HL-60/S4 (cell line): ENCODE results near the gene NFATC2.
"Not testable (repeated sequence)": the region's sequence is repeated elsewhere in the genome, so short reads cannot be mapped to it uniquely, and the experiment has no call there.

ENCODE experiments used
- in situ Hi-C: fragments of 300-500 bp; cut with MboI; formaldehyde crosslinking; loops from 2 replicates; pipeline ENCODE4 v1.14.3; 2022; ENCODE audit warnings: low sequenced_read_pairs

Gene NFATC2

GRCh38 chr20:51569815-51570738, 27.6 kb upstream of the NFATC2 start:
- in situ Hi-C loops = no loop called here

- in situ Hi-C loops = not testable (repeated sequence)
Observed at GRCh38 chr20:51568533-51568932, 26.0 kb upstream of the NFATC2 start.

DNA sequence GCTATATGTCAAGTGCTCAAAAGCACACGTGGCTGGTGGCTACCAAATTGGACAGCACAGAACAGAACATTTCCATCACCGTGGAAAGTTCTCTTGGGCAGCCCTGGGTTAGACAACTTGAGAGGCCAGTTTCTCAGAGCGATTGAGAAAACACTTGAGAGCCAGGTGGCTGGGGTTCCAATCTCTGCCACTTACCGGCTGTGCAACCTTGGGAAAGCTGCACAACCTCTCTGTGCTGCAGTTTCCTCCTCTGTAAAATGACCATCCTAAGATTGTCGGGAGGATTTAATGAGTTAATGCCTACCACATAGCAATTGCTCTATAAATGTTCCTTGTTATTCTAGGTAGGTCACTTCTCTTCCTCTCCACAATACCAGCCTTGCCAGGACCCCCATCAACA, 25.1 kb upstream of the NFATC2 start:
- in situ Hi-C loops = no loop called here

- in situ Hi-C loops = no loop called here
Observed at GRCh38 chr20:51566594-51566993, 24.1 kb upstream of the NFATC2 start.

DNA sequence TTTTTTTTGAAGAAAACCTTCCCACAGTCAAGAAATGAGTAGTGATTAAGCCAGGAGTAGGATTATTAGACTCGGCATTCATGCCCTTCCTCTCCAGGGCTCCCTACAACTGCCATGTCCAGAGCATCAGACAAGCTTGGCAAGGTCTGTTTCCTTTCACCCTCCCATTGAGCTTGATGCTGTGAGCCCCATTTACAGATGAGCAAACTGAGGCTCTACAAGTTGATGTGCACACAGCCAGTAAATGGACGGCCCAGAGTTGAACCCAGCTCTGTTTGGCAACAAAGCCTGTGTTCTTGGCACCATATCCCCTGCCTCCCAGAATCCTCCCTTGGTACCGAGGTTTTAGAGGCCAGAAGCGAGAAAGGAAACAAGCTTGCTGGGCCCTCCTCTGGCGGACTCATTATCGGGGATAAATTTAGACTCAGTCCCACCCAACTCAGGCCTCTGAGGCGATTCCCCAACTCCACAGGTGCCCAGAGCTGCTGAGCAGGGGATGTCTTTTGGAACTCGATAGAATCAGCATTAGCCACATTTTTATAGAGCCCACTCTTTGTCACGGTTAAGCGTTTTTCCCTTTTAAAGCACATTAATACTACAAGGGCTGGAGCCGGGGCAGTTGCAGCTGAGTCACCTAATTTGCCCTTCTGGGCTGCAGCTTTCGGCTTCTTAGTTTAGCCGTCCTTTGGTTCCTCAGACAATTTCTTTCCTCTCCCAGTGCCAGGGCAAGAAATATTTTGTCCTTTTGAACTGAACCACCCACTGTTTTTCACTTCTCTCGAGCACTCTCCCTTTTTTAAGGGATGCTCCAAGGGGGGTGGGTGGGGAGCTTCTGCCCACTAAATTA, 23.0 kb upstream of the NFATC2 start:
- in situ Hi-C loops = no loop called here

DNA sequence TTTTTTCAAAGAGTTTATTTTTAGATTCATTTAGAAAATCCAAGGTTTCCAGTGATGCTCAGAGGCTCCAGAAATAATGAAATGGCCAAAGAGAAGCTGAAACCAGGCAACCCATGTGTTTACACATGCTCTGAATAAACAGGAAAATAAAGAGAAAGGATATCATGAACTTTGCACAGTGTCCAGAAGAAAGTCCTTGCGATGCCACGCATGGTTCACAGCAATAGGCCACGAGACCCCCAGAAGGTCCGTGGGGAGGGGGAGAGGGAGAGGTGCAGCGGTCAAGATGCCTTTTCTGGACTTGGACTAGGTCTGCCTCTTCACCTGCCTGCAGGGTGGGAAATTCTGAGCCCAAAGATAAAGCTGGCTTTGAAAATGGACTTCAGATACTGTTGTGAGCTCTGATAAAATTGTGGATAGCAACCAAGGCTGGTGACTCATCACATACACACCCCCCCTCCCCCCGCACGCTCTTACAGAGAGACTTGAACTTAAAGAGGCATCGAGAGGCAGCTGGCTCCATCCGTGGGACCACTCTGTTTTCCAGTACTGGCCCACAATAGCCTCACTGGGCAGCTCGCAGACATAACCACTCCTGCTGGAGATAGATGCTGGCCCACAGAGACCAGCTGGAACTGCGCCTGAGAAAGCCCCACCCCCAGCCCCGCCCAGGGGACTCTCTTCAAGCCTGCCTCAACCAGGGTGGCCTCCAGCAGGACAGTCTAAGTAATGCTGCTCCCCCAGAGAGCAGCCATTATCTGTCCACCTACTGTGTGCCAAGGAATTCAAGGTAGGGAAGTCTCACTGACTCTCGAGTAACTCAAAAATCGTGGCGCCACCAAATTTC, 21.2 kb upstream of the NFATC2 start:
- in situ Hi-C loops = no loop called here

DNA sequence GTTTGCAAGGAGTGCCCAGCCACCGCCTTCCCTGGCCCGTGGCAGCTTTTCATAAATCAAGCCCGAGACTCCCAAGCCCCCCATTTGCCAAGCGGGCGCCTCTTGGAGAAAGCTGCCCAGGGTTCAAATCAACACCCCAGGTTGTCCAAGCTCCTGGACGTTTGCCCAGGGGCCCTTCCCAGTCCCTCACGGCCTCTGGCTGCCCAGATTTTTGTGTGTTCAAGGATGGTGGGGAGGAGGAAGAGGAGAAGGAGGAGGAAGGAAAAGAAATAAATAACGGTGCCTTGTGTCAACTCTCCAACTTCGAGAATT, 20.6 kb upstream of the NFATC2 start:
- in situ Hi-C loops = no loop called here

DNA sequence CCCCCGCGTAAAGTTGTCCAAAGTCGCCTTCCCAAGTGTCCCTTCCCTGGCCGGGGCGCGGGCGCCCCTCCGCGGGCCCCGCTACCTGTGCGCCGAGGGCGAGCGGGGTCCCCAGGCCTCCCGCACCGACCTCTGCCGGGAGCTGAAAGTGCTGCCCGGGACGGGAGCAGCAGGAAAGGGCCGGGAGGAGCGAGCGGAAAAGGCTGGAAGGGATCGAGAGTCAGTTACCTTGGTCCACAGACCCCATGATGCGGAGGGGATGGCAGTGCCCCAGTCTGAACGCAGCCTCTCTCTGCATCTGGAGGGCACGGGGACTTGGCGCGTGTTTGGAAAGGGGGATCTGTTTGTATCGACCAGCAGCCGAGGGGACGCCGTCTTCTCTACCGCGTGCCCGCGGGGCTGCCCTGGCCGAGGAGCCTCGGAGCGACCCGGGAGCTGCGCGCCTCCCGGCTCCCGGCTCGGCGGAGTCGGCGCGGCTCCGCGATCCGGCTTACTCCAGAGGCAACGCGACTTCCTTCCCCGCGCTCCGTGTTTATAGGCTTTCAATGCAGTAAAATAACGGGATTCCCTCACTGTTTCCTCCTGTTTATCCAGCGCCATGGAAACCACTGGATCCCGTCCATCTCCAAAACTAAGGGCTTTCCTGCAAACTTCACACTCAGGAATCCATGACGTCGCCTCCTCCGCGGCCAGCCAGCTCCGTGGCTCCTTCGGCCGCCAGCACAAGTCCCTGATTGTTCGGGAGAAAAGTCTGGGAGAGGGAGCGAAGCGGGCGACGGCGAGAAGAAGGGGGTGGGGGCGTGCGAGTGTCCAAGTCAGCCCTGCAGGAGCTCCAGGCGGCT, 20.0 kb upstream of the NFATC2 start:
- in situ Hi-C loops = no loop called here

DNA sequence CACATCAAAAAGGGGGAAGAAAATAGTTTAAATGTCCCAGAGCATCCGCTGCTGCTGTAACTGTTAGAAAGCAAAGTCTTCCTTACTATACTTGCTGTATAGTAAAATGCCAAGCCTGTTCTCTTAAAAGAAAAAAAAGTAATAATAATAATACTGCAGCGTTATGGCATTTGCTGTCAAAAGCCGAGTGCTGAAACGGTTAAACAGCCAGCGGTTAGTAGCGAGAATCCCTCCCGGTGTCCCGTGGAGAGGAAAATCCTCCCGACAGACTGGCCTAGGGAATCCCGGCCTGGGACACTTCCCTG, 19.5 kb upstream of the NFATC2 start:
- in situ Hi-C loops = no loop called here

DNA sequence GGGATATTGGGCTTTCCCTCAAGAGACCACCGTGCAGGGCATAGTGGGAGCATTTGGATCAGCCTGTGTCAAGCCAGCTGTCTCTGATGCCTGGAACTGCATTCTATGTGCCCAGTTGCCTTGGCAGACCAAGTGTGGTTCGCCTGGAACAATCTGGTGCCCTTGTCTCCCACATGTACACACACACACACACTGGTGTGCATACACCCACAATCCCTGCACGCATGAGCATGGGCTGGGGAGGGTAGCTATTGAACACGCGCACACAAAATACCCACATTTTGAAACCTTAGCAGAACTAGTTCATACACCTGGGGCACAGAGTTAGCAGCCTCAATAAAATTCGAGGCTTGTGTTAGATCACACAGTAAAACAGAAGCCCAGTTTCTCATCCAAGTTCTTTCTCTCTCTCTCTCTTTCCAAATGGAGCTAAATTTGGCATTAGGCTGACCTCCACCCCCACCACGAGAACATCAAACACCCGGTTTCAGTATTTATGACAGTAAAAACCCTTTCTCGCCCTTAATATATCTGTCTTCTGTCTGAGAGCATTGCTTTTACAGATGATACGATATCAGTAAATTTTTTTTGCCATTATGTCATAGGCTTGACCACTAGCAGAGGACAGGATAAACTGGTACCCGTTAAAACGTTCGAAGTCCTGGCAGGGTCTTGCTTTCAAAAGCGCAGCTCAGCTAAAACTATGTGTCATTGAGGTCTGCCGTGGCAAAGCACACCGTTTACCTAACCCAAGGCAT, 18.2 kb upstream of the NFATC2 start:
- in situ Hi-C loops = no loop called here

DNA sequence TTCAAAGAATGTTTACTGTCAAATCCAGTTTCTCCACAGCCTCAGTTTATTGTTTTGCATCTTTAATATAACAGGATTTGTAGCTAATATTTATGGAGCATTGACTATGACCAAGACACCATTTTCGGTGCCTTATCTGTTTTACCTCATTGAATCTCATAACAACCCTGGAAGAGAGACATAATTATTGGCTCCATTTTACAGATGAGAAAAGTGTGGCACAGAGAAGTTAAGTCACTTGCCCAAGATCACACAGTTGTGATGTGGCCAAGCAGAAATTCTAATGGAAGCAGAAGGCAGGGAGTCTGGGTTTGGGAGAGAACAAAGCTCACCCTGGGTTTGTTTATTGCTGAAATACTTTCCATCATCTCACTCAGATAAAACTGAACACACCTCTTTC, 17.5 kb upstream of the NFATC2 start:
- in situ Hi-C loops = no loop called here

GRCh38 chr20:51554538-51555165, 12.1 kb upstream of the NFATC2 start:
- in situ Hi-C loops = no loop called here

- in situ Hi-C loops = no loop called here
Observed at GRCh38 chr20:51553897-51554486, 11.5 kb upstream of the NFATC2 start.

DNA sequence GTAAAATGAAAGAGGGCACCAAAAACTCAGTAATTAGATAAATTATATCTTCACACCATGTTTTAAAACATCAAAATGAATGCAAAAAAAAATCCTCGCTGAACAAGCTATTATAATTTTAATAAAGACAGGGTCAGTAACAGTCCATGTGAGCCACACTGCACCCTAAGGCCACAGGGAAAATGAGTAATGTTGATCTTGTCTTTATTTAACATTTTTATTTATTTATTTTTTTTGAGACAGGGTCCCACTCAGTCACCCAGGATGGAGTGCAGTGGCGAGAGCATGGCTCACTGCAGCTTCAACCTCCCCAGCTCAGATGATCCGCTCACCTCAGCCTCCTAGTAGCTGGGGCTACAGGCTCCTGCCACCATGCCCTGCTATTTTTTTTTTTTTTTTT, 8.7 kb upstream of the NFATC2 start:
- in situ Hi-C loops = no loop called here

- in situ Hi-C loops = no loop called here
Observed at GRCh38 chr20:51549474-51549873, 7.0 kb upstream of the NFATC2 start.

DNA sequence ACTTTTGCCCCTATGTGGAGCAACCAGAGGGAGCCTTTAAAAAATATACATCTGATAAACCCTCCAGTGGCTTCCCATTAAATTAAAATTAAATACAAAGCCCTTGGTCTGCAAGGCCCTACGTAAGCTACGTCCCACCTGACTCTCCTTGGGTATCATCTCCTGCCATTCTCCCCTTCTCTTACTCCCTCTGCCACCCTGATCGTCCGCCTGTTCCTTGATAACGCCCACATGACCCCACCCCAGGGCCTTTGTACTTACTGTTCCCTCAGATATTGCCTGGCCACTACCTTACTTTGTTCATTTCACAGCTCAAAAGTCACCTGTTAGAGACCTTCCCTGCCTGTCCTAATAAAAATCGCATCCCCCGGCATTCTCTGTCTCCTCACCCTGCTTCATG, 5.4 kb upstream of the NFATC2 start:
- in situ Hi-C loops = no loop called here

GRCh38 chr20:51545515-51545914, 3.0 kb upstream of the NFATC2 start:
- in situ Hi-C loops = no loop called here

DNA sequence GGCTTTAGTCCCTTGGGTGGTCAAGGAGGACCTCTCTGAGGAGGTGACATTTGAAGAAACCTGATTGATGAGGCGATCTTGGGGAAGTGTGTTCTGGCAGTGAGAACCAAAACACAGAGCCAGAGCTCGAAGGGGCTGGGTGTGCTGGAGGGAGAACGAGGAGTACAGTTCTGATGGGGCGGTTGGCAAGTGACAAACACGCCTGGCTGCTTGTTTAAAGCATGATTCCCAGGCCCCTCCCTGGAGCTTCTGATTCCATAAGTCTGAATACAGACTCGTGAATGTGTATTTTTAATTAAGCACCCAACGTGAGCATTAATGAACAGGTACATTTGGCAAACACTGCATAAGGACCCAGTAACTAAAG, 886 bp upstream of the NFATC2 start:
- in situ Hi-C loops = no loop called here

- in situ Hi-C loops = no loop called here
Observed at GRCh38 chr20:51542033-51542570, 417 bp downstream of the NFATC2 start.
